ENCODE measurements around the gene TMEM179B. TPM values are rescaled to one million over a fixed set of nuclear protein-coding genes. Genes with fewer than 3 reads are reported as not detected.

Gene TMEM179B
- total RNA-seq, 1 experiment from 2014 or later: 51.6 TPM

DNA sequence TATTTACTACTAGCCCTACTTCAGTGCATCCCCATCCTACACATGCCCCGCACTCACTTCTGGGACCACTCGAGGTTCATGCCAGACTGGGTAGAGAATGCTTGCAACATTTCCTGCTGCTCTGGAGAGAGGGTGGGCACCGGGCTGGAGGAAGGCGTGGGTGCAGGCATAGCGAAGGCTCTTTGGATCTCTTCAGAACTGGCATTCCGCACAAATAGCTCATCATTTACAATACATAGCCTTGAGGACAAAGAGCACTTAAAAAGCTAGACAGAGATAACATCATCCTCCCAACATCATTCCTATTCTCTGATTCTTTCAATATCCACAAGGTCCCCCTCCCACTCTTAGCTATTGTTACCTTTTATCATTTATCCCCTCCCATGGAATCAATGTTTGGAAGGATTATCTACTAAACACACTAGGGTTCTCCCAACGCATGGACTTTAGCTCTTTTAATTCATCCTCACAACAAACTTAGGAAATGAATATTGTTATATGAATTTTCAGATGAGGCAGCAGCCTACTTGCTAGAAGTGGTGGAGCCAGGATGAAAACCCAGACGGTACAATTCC lies 7.1 kb downstream of the TMEM179B start:
- ChIA-PET POLR2A (interaction anchor here (0.7 to 1.5 kb wide), 3 partner anchors 10 to 225 kb away, joined by 4 to 11 read pairs (median 4); no protein-coding TSS in a partner anchor), CTCF (no interaction called here), RAD21 (ENCODE audit: low non-redundant PET in 1 of 2, low total read pairs in 2 of 2, uncharacterized antibody in 2 of 2, unreplicated experiment in 2 of 2) (no interaction called here)
- H3K27ac ChIP-seq (ENCODE audit: low read depth, low read length): no peak overlapping the region
- no peaks in the 10 kb centered on the region for H4K20me1 ChIP-seq (ENCODE audit: insufficient read depth)
- H3K27me3 ChIP-seq (ENCODE audit: insufficient read depth, low read length): no peaks in the 10 kb centered on the region
- H2AFZ ChIP-seq (ENCODE audit: low read depth, low read length, poor library complexity, severe bottlenecking): no peak overlapping the region
- H3K9me2 ChIP-seq (ENCODE audit: insufficient read depth): no peaks in the 10 kb centered on the region
- H3K4me3 ChIP-seq (replicated peaks in 1 of 2; ENCODE audit: low read depth in 1 of 2, low read length in 2 of 2): no peak overlapping the region
- H3K9ac ChIP-seq (ENCODE audit: low read length): no peak overlapping the region
- no peaks in the 10 kb centered on the region for H3K9me3 ChIP-seq (ENCODE audit: control insufficient read depth in 1 of 2, insufficient read depth in 1 of 2, low read depth in 1 of 2, low read length in 2 of 2)
- intact Hi-C loops (cut with micrococcal nuclease): no loop called here
- TF ChIP-seq, protein P1, sequence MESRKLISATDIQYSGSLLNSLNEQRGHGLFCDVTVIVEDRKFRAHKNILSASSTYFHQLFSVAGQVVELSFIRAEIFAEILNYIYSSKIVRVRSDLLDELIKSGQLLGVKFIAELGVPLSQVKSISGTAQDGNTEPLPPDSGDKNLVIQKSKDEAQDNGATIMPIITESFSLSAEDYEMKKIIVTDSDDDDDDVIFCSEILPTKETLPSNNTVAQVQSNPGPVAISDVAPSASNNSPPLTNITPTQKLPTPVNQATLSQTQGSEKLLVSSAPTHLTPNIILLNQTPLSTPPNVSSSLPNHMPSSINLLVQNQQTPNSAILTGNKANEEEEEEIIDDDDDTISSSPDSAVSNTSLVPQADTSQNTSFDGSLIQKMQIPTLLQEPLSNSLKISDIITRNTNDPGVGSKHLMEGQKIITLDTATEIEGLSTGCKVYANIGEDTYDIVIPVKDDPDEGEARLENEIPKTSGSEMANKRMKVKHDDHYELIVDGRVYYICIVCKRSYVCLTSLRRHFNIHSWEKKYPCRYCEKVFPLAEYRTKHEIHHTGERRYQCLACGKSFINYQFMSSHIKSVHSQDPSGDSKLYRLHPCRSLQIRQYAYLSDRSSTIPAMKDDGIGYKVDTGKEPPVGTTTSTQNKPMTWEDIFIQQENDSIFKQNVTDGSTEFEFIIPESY (IDR thresholded peaks at IDR 0.05; ENCODE audit: extremely low read depth, insufficient replicate concordance, low read length): no peak
- TF ChIP-seq EZH2 (IDR thresholded peaks at IDR 0.05) (no peak), EZH2phosphoT487 (IDR thresholded peaks at IDR 0.05; ENCODE audit: borderline replicate concordance) (no peak), CEBPB (IDR thresholded peaks at IDR 0.05; ENCODE audit: low read depth) (no peak), SIN3A (IDR thresholded peaks at IDR 0.05; ENCODE audit: low read depth) (no peak), ZFX (IDR thresholded peaks at IDR 0.05) (no peak), POLR2AphosphoS5 (IDR thresholded peaks at IDR 0.05; ENCODE audit: low read depth, low read length) (no peak), RAD21 (IDR thresholded peaks at IDR 0.05; ENCODE audit: low read depth) (no peak), EGR1 (IDR thresholded peaks at IDR 0.05; ENCODE audit: low read depth) (no peak), TCF7L2 (IDR thresholded peaks at IDR 0.05; ENCODE audit: borderline replicate concordance, extremely low read depth, insufficient read depth, insufficient read length) (no peak), POLR2A (IDR thresholded peaks at IDR 0.05; ENCODE audit: borderline replicate concordance, extremely low read depth, insufficient read depth, insufficient read length) (no peak), SRF (IDR thresholded peaks at IDR 0.05; ENCODE audit: low read depth) (no peak), CBX3 (IDR thresholded peaks at IDR 0.05; ENCODE audit: low read depth) (no peak), SP1 (IDR thresholded peaks at IDR 0.05; ENCODE audit: low read depth) (no peak), YY1 (IDR thresholded peaks at IDR 0.05; ENCODE audit: extremely low read depth, insufficient replicate concordance, low read depth, low read length) (no peak)
- TF ChIP-seq, protein P2, sequence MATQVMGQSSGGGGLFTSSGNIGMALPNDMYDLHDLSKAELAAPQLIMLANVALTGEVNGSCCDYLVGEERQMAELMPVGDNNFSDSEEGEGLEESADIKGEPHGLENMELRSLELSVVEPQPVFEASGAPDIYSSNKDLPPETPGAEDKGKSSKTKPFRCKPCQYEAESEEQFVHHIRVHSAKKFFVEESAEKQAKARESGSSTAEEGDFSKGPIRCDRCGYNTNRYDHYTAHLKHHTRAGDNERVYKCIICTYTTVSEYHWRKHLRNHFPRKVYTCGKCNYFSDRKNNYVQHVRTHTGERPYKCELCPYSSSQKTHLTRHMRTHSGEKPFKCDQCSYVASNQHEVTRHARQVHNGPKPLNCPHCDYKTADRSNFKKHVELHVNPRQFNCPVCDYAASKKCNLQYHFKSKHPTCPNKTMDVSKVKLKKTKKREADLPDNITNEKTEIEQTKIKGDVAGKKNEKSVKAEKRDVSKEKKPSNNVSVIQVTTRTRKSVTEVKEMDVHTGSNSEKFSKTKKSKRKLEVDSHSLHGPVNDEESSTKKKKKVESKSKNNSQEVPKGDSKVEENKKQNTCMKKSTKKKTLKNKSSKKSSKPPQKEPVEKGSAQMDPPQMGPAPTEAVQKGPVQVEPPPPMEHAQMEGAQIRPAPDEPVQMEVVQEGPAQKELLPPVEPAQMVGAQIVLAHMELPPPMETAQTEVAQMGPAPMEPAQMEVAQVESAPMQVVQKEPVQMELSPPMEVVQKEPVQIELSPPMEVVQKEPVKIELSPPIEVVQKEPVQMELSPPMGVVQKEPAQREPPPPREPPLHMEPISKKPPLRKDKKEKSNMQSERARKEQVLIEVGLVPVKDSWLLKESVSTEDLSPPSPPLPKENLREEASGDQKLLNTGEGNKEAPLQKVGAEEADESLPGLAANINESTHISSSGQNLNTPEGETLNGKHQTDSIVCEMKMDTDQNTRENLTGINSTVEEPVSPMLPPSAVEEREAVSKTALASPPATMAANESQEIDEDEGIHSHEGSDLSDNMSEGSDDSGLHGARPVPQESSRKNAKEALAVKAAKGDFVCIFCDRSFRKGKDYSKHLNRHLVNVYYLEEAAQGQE (IDR thresholded peaks at IDR 0.05; ENCODE audit: low read depth): no peak
- TF ChIP-seq, protein P3, sequence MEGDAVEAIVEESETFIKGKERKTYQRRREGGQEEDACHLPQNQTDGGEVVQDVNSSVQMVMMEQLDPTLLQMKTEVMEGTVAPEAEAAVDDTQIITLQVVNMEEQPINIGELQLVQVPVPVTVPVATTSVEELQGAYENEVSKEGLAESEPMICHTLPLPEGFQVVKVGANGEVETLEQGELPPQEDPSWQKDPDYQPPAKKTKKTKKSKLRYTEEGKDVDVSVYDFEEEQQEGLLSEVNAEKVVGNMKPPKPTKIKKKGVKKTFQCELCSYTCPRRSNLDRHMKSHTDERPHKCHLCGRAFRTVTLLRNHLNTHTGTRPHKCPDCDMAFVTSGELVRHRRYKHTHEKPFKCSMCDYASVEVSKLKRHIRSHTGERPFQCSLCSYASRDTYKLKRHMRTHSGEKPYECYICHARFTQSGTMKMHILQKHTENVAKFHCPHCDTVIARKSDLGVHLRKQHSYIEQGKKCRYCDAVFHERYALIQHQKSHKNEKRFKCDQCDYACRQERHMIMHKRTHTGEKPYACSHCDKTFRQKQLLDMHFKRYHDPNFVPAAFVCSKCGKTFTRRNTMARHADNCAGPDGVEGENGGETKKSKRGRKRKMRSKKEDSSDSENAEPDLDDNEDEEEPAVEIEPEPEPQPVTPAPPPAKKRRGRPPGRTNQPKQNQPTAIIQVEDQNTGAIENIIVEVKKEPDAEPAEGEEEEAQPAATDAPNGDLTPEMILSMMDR (IDR thresholded peaks at IDR 0.05 in 2 of 3, conservative IDR thresholded peaks at IDR 0.05 in 1 of 3; ENCODE audit: borderline replicate concordance in 1 of 3, insufficient read depth in 1 of 3, low read depth in 2 of 3, low read length in 2 of 3): no peak
- TF ChIP-seq, protein P4, sequence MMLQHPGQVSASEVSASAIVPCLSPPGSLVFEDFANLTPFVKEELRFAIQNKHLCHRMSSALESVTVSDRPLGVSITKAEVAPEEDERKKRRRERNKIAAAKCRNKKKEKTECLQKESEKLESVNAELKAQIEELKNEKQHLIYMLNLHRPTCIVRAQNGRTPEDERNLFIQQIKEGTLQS (IDR thresholded peaks at IDR 0.05): no peak
- DNase-seq (ENCODE audit: low read depth, low spot score) (no peak), ATAC-seq (no peak)
- no peak overlapping the region for H3K4me2 ChIP-seq (ENCODE audit: low read length)
- H3K4me1 ChIP-seq (ENCODE audit: control insufficient read depth in 1 of 2, insufficient read depth in 2 of 2, low read length in 2 of 2): peaks cover 15 to 27% of the 10 kb centered on the region in 2 experiments; a peak in 3 of 4 replicates
- no TSS peak for BruUV-seq (replicated peaks)
- peaks cover 40 to 72% of the 10 kb centered on the region in 2 experiments for H3K36me3 ChIP-seq (ENCODE audit: control insufficient read depth in 1 of 2, insufficient read depth in 2 of 2, low read length in 2 of 2)
- peaks cover 25% of the 10 kb centered on the region for H3K79me2 ChIP-seq (ENCODE audit: insufficient read depth, low read length)
